ENCODE measurements around the gene PPP1R3G. TPM values are rescaled to one million over a fixed set of nuclear protein-coding genes. Genes with fewer than 3 reads are reported as not detected.
A peak's percentile ranks its signal among the peaks of the same experiment; 100 is the strongest.

PPP1R3G gene
- total RNA-seq, result 2.1 and 3.3 TPM in 2 replicates
- 0.10 and 0.72 TPM in 2 replicates for polyA plus RNA-seq
- polyA plus RNA-seq (2012), result 0.30 and 1.4 TPM in 2 replicates
- polyA minus RNA-seq (ENCODE audit: low replicate concordance), result 0.08 TPM in 1 of 2 replicates, not detected in the other

DNA sequence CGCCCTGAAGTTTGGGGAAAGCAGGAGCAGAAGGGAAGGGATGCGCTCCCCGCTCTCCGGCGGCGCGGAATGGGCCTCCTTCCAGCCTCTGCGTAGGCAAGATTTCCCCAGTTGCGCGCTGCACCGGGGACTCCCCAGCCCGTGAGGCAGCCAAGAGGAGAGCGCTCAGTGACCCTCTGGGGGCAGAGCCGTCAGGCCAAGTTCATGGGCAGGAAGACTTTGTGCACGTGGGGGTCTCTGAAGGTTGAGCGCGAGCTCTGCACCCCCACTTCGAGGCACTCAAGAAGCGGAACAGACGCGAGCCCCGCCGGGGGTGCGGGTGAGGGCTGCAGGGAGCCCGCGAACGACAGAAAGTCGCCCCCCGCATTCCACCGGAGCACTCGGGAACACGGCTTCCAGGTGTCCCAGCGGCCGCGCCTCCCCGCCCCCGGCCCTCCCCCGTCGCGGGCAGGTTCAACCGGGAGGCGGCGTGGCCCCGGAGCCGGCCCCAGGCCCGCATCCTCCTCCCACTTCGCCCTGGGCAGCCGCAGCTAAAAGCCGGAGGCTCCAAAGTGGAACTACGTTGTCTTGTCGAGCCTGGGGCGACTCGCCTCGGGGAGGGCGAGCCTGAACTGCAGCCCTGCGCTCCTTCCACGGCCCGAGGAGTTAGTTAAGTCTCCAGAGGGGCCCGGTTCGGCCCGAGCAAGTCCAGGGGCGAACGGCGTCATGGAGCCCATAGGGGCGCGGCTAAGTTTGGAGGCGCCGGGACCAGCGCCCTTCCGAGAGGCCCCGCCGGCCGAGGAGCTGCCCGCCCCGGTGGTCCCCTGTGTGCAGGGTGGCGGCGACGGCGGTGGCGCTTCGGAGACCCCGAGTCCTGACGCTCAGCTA, at the start of gene PPP1R3G:
Gene PPP1R3G, plus strand, starts transcription at position 561 of the 867 bp plus-strand sequence. Its CDS starts 145 bp downstream, at position 706.
- Histone ChIP-seq H3K9me3 (ENCODE audit: control insufficient read depth, insufficient read depth, low read depth, low read length) (no peaks in the 10 kb centered on the region), H3K4me1 (ENCODE audit: control insufficient read depth, extremely low read depth, insufficient read depth, low read length) (peaks cover 15% of the 10 kb centered on the region), H2AFZ (ENCODE audit: low read length) (peak within 1 kb of the TSS; percentile 70), H3K4me2 (ENCODE audit: extremely low read depth, insufficient read depth, low read length) (peak within 1 kb of the TSS; percentile 85), H3K27me3 (ENCODE audit: control insufficient read depth, insufficient read depth, low read length) (no peaks in the 10 kb centered on the region), H3K9ac (ENCODE audit: insufficient read depth, low read length) (peak within 1 kb of the TSS; percentile 48), H3K4me3 (replicated peaks in 1 of 4; ENCODE audit: control extremely low read depth in 1 of 4, insufficient read depth in 1 of 4, low read depth in 3 of 4, low read length in 4 of 4) (peak within 1 kb of the TSS; percentile 46 to 62 (median 58)), H3K36me3 (ENCODE audit: control insufficient read depth, insufficient read depth, low read length) (no peaks in the 10 kb centered on the region), H4K20me1 (ENCODE audit: control insufficient read depth, extremely low read depth, insufficient read depth, low read length) (no peaks in the 10 kb centered on the region), H3K27ac (ENCODE audit: insufficient read depth, low read length) (peak within 1 kb of the TSS; percentile 24), H3K79me2 (ENCODE audit: control insufficient read depth, insufficient read depth, low read length) (no peaks in the 10 kb centered on the region)
- TF ChIP-seq, protein P1, sequence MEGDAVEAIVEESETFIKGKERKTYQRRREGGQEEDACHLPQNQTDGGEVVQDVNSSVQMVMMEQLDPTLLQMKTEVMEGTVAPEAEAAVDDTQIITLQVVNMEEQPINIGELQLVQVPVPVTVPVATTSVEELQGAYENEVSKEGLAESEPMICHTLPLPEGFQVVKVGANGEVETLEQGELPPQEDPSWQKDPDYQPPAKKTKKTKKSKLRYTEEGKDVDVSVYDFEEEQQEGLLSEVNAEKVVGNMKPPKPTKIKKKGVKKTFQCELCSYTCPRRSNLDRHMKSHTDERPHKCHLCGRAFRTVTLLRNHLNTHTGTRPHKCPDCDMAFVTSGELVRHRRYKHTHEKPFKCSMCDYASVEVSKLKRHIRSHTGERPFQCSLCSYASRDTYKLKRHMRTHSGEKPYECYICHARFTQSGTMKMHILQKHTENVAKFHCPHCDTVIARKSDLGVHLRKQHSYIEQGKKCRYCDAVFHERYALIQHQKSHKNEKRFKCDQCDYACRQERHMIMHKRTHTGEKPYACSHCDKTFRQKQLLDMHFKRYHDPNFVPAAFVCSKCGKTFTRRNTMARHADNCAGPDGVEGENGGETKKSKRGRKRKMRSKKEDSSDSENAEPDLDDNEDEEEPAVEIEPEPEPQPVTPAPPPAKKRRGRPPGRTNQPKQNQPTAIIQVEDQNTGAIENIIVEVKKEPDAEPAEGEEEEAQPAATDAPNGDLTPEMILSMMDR (conservative IDR thresholded peaks at IDR 0.05 in 1 of 2, IDR thresholded peaks at IDR 0.05 in 1 of 2; ENCODE audit: low read depth in 1 of 2, low read length in 2 of 2), result no peak
- no peak for TF ChIP-seq EZH2 (IDR thresholded peaks at IDR 0.05; ENCODE audit: low read length, missing control alignments)
- DNase-seq (ENCODE audit: low read depth in 2 of 2), result peak; percentile 70 to 73

DNA sequence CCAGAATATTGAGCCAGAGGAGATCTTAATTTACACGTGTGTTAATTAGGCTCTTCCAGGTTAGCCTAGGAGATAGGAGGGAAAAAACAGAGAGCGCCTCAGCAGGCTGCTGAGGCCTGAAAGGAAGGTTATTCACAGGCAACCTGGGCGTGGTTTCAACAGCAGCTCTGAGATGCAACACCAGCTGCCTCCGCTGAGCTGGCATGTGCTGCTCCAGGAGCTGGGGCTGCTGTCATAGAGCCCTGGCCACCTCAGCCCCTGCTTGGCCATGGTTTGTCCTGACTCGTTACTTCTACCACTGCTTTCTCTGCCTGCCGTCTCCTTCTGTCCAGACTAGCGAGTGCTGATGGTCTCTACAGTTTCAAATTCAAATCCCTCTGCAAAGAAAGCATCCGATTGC, 48.9 kb upstream of the PPP1R3G start:
- Histone ChIP-seq H3K4me1 (ENCODE audit: control insufficient read depth, extremely low read depth, insufficient read depth, low read length) (no peaks in the 10 kb centered on the region), H3K9me3 (ENCODE audit: control insufficient read depth, insufficient read depth, low read depth, low read length) (no peaks in the 10 kb centered on the region), H3K36me3 (ENCODE audit: control insufficient read depth, insufficient read depth, low read length) (no peaks in the 10 kb centered on the region), H3K4me2 (ENCODE audit: extremely low read depth, insufficient read depth, low read length) (no peak overlapping the region), H3K9ac (ENCODE audit: insufficient read depth, low read length) (no peak overlapping the region), H3K27me3 (ENCODE audit: control insufficient read depth, insufficient read depth, low read length) (no peaks in the 10 kb centered on the region), H3K79me2 (ENCODE audit: control insufficient read depth, insufficient read depth, low read length) (no peaks in the 10 kb centered on the region), H2AFZ (ENCODE audit: low read length) (no peak overlapping the region), H3K4me3 (replicated peaks in 1 of 4; ENCODE audit: control extremely low read depth in 1 of 4, insufficient read depth in 1 of 4, low read depth in 3 of 4, low read length in 4 of 4) (no peak overlapping the region), H3K27ac (ENCODE audit: insufficient read depth, low read length) (no peak overlapping the region), H4K20me1 (ENCODE audit: control insufficient read depth, extremely low read depth, insufficient read depth, low read length) (no peaks in the 10 kb centered on the region)
- TF ChIP-seq EZH2 (IDR thresholded peaks at IDR 0.05; ENCODE audit: low read length, missing control alignments), result no peak
- TF ChIP-seq, protein P1 (conservative IDR thresholded peaks at IDR 0.05 in 1 of 2, IDR thresholded peaks at IDR 0.05 in 1 of 2; ENCODE audit: low read depth in 1 of 2, low read length in 2 of 2), result peak in 1 of 2 donors; percentile 20
- DNase-seq (ENCODE audit: low read depth in 2 of 2), result peak; percentile 59 to 62

- TF ChIP-seq, protein P1 (conservative IDR thresholded peaks at IDR 0.05 in 1 of 2, IDR thresholded peaks at IDR 0.05 in 1 of 2; ENCODE audit: low read depth in 1 of 2, low read length in 2 of 2), result no peak
- no peak for TF ChIP-seq EZH2 (IDR thresholded peaks at IDR 0.05; ENCODE audit: low read length, missing control alignments)
- Histone ChIP-seq H4K20me1 (ENCODE audit: control insufficient read depth, extremely low read depth, insufficient read depth, low read length) (no peaks in the 10 kb centered on the region), H3K27ac (ENCODE audit: insufficient read depth, low read length) (no peak overlapping the region), H3K9me3 (ENCODE audit: control insufficient read depth, insufficient read depth, low read depth, low read length) (no peaks in the 10 kb centered on the region), H3K4me2 (ENCODE audit: extremely low read depth, insufficient read depth, low read length) (no peak overlapping the region), H3K36me3 (ENCODE audit: control insufficient read depth, insufficient read depth, low read length) (no peaks in the 10 kb centered on the region), H3K4me3 (replicated peaks in 1 of 4; ENCODE audit: control extremely low read depth in 1 of 4, insufficient read depth in 1 of 4, low read depth in 3 of 4, low read length in 4 of 4) (no peak overlapping the region), H3K9ac (ENCODE audit: insufficient read depth, low read length) (no peak overlapping the region), H3K79me2 (ENCODE audit: control insufficient read depth, insufficient read depth, low read length) (no peaks in the 10 kb centered on the region), H3K4me1 (ENCODE audit: control insufficient read depth, extremely low read depth, insufficient read depth, low read length) (no peaks in the 10 kb centered on the region), H2AFZ (ENCODE audit: low read length) (no peak overlapping the region), H3K27me3 (ENCODE audit: control insufficient read depth, insufficient read depth, low read length) (no peaks in the 10 kb centered on the region)
- DNase-seq (ENCODE audit: low read depth in 2 of 2), result no peak
These were observed 43.2 kb upstream of the PPP1R3G start for GRCh38 chr6:5041955-5042354.

Measured in fibroblast of lung (primary cell).